K562 (cell line): Measurements from ENCODE around the gene MYO9A. TPM values are rescaled to one million over a fixed set of nuclear protein-coding genes. Genes with fewer than 3 reads are reported as not detected.

Experiments used
- ATAC-seq: fragments of 200-7000 bp; cut with Tn5 transposase; 3 replicates; pipeline ENCODE4 v1.9.1; 2020; ENCODE audit warnings: moderate library complexity
- BruUV-seq: library from RNA; stranded (reverse); fragments of 400-500 nt; replicated peaks from 2 replicates; lab custom pipeline; 2021; lab: Mats Ljungman, UMichigan
- CTCF ChIA-PET: fragments of 300-600 bp; formaldehyde crosslinking; extraction: SDS; loops from one replicate; lab custom pipeline; 2021; ENCODE audit warnings: low intra/inter-chr PET ratio; lab: Yijun Ruan, JAX
- POLR2A ChIA-PET: fragments of 300-600, 350-650 bp; sonication (Branson Sonifier 250); formaldehyde crosslinking; extraction: SDS; loops from one replicate; lab custom pipeline; 2021; ENCODE audit warnings: antibody characterized with exemption, inconsistent platforms; lab: Yijun Ruan, JAX
- DNase-seq, 4 experiments: peaks; one replicate each; pipeline versions ENCODE4 v3.0.0 to v3.0.0-alpha.2; 2011 to 2018; ENCODE audit warnings: low spot score in 3 of 4, mixed read lengths in 3 of 4; ENCODE audit errors: extremely low read depth in 1 of 4
- FAIRE-seq: peaks from 2 replicates; lab custom pipeline; 2011; peaks lifted over from hg19 to GRCh38; lab: Jason Lieb, UNC
- H2AFZ ChIP-seq: 2 replicates; pipeline ENCODE4 v1.6.0; 2011; ENCODE audit warnings: low read depth, low read length, control low read depth, inconsistent platforms
- H3K27ac ChIP-seq: fragments of 200-600 bp; 3 replicates; pipeline ENCODE4 v1.8.0; 2011; ENCODE audit warnings: low read depth, mild to moderate bottlenecking, control low read depth, inconsistent platforms, low read length, moderate library complexity, mixed read lengths; ENCODE audit errors: extremely low read depth
- H3K27me3 ChIP-seq, 2 experiments: fragments of 300-600 bp in 1 of 2; 2 replicates in 1 of 2; 3 replicates in 1 of 2; pipeline versions ENCODE4 v1.6.0 to v1.8.0; 2011; ENCODE audit warnings: inconsistent platforms in 2 of 2, low read length in 2 of 2, mild to moderate bottlenecking in 1 of 2, mixed read lengths in 1 of 2, moderate library complexity in 1 of 2; ENCODE audit not compliant: control insufficient read depth in 2 of 2, insufficient read depth in 2 of 2
- H3K36me3 ChIP-seq: fragments of 300-600 bp; 3 replicates; pipeline ENCODE4 v1.8.0; 2011; ENCODE audit warnings: mild to moderate bottlenecking, low read length, inconsistent platforms; ENCODE audit not compliant: control insufficient read depth, insufficient read depth
- H3K4me1 ChIP-seq, 2 experiments: fragments of 200-600 bp in 1 of 2; replicated peaks in 1 of 2; 2 replicates in 1 of 2; 3 replicates in 1 of 2; pipeline versions ENCODE4 v1.5.1 to v1.8.0; 2011; ENCODE audit warnings: inconsistent platforms in 2 of 2, low read length in 2 of 2, mild to moderate bottlenecking in 1 of 2, mixed read lengths in 1 of 2, moderate library complexity in 1 of 2; ENCODE audit not compliant: control insufficient read depth in 2 of 2, insufficient read depth in 2 of 2
- H3K4me2 ChIP-seq: 2 replicates; pipeline ENCODE4 v1.6.1; 2011; ENCODE audit warnings: low read length, control low read depth, inconsistent platforms, mixed read lengths; ENCODE audit not compliant: insufficient read depth
- H3K4me3 ChIP-seq: fragments of 200-600 bp; sonication (generic), shearing (Covaris generic); 2 replicates; pipeline ENCODE4 v1.5.1; 2016; ENCODE audit warnings: control low read depth, inconsistent platforms
- H3K79me2 ChIP-seq: fragments of 200-600 bp; 3 replicates; pipeline ENCODE4 v1.8.0; 2011; ENCODE audit warnings: low read length, inconsistent platforms; ENCODE audit not compliant: control insufficient read depth, insufficient read depth
- H3K9ac ChIP-seq, 2 experiments: 2 replicates each; pipeline versions ENCODE4 v1.6.0 to v1.6.1; 2011; ENCODE audit warnings: low read depth in 2 of 2, low read length in 2 of 2, control low read depth in 1 of 2, inconsistent platforms in 1 of 2, mild to moderate bottlenecking in 1 of 2, mixed read lengths in 1 of 2; ENCODE audit not compliant: insufficient read depth in 1 of 2
- H3K9me1 ChIP-seq: one replicate; pipeline ENCODE4 v1.6.0; 2011; ENCODE audit warnings: inconsistent platforms, mild to moderate bottlenecking, low read length, moderate library complexity; ENCODE audit not compliant: control insufficient read depth, insufficient read depth
- H3K9me3 ChIP-seq: replicated peaks from 2 replicates; pipeline ENCODE4 v1.5.1; 2011; ENCODE audit warnings: low read depth, low read length, inconsistent platforms; ENCODE audit not compliant: control insufficient read depth, insufficient read depth
- H4K20me1 ChIP-seq: replicated peaks from 2 replicates; pipeline ENCODE4 v1.6.1; 2011; ENCODE audit warnings: low read length, inconsistent platforms, mixed read lengths; ENCODE audit not compliant: control insufficient read depth, insufficient read depth
- ARID3B ChIP-seq: fragments of 250-450 bp; sonication (Bioruptor Pico); IDR thresholded peaks from 2 replicates; pipeline ENCODE4 v1.4.0; 2020; ENCODE audit warnings: borderline replicate concordance
- MECOM ChIP-seq: fragments of 250-450 bp; sonication (Bioruptor Pico); IDR thresholded peaks from 2 replicates; pipeline ENCODE4 v1.8.0; 2022; ENCODE audit warnings: inconsistent platforms
- SRSF9 ChIP-seq: fragments of 200-400 bp; formaldehyde crosslinking; IDR thresholded peaks from 2 replicates; pipeline ENCODE4 v1.6.1; 2017; ENCODE audit warnings: low read depth, low read length, borderline replicate concordance
- THRAP3 ChIP-seq: fragments of 450-650 bp; IDR thresholded peaks from 2 replicates; pipeline ENCODE4 v1.6.1; 2016; ENCODE audit warnings: mild to moderate bottlenecking, inconsistent platforms, borderline replicate concordance
- U2AF2 ChIP-seq: fragments of 200-400 bp; formaldehyde crosslinking; optimal IDR thresholded peaks from 2 replicates; pipeline ENCODE3; 2017; ENCODE audit warnings: low read depth, mild to moderate bottlenecking, low read length
- ZNF140 ChIP-seq: fragments of 250-450 bp; sonication (Bioruptor Pico); IDR thresholded peaks from 2 replicates; pipeline ENCODE4 v1.8.0; 2021; ENCODE audit warnings: moderate library complexity, mild to moderate bottlenecking, inconsistent platforms
- WGBS: fragments of 100-300 bp; shearing (Covaris generic); methylation state at CpG from one replicate; pipeline ENCODE4 v1.1.6; 2016; ENCODE audit warnings: low coverage, mixed read lengths; ENCODE audit not compliant: insufficient coverage; ENCODE audit errors: missing lambda C conversion rate; 5-methylcytosine and 5-hydroxymethylcytosine counted together
- in situ Hi-C: fragments of 300-500 bp; cut with MboI; formaldehyde crosslinking; loops from 4 replicates; pipeline ENCODE4 v1.15.0; 2018; ENCODE audit warnings: inconsistent platforms, mixed read lengths
- intact Hi-C: fragments of 100-400 bp; cut with micrococcal nuclease; formaldehyde crosslinking; loops from 2 replicates; pipeline ENCODE4 v1.14.2; 2022
- polyA plus RNA-seq, 8 experiments: library from polyadenylated mRNA; depleted of rRNA in 4 of 8; stranded (reverse) in 5 of 8; unstranded in 3 of 8; fragments of >200 nt; fragmentation: Nextera tagmentation in 2 of 8; fragmentation: Illumina TruSeq in 1 of 8; extraction: Ambion mirVana in 2 of 8; extraction: Trizol in 1 of 8; gene quantifications; 2 replicates each; pipeline versions ENCODE4 v1.2.1 to v1.2.3, GENCODE V29; 2011 to 2014; ENCODE audit warnings: inconsistent platforms in 1 of 8, missing spikeins in 1 of 8
- total RNA-seq, 7 experiments: library from RNA; depleted of rRNA in 6 of 7; stranded (reverse); fragments of >200 nt in 6 of 7; fragmentation: Illumina TruSeq in 2 of 7; extraction: Trizol in 2 of 7; gene quantifications; 2 replicates each; pipeline versions ENCODE4 v1.2.1 to v1.2.3, GENCODE V29; 2011 to 2021; ENCODE audit warnings: low replicate concordance in 1 of 7

Gene MYO9A
- total and polyA plus RNA-seq, 9 of the 15 experiments (the other 6 are each of a cell fraction or from before 2014, with no cell fraction given) = 1.9 to 15.4 (median 5.8) TPM

- H2AFZ ChIP-seq = no peak overlapping the region
- intact Hi-C loops (no loop called here), in situ Hi-C loops (no loop called here)
- H3K4me2 ChIP-seq = no peak overlapping the region
- H3K79me2 ChIP-seq = no peaks in the 10 kb centered on the region
- POLR2A ChIA-PET = no interaction called here
- no peak overlapping the region for H3K27ac ChIP-seq
- no peaks in the 10 kb centered on the region for H3K36me3 ChIP-seq
- WGBS = 5% methylated on average over 6 of the region's 6 CpGs
- no peaks in the 10 kb centered on the region for H3K9me1 ChIP-seq
- DNase-seq = no peak
- no TSS peak for BruUV-seq
- no peaks in the 10 kb centered on the region for H4K20me1 ChIP-seq
- FAIRE-seq = no peak
- CTCF ChIA-PET = interaction anchor here (0.8 kb wide), 1 partner anchor 9 kb away, joined by 3 read pairs; no protein-coding TSS in a partner anchor
- H3K27me3 ChIP-seq = peaks cover 21 to 31% of the 10 kb centered on the region in 2 experiments
- no peak for ATAC-seq
- H3K9ac ChIP-seq = no peak overlapping the region
- TF ChIP-seq SRSF9 (no peak), THRAP3 (no peak), MECOM (CRISPR knock-in tag) (no peak), ARID3B (CRISPR knock-in tag) (no peak), ZNF140 (CRISPR knock-in tag) (no peak), U2AF2 (no peak)
- H3K4me1 ChIP-seq = no peaks in the 10 kb centered on the region
- H3K4me3 ChIP-seq = no peak overlapping the region
- no peaks in the 10 kb centered on the region for H3K9me3 ChIP-seq
These were observed 328.3 kb downstream of the MYO9A start for GRCh38 chr15:71789616-71790015.
